HAP-1 (cell line): Measurements from ENCODE around the gene PNRC2.
A peak's percentile ranks its signal among the peaks of the same experiment; 100 is the strongest.
"Not testable (repeated sequence)": the region's sequence is repeated elsewhere in the genome, so short reads cannot be mapped to it uniquely, and the experiment has no call there.

Experiments used
- DNase-seq, 2 experiments: peaks; one replicate each; pipeline ENCODE4 v3.0.0-alpha.2; 2016 to 2020; ENCODE audit warnings: low spot score in 2 of 2
- H3K27me3 ChIP-seq: fragments of 250-450 bp; sonication (Bioruptor Pico); 2 replicates; pipeline ENCODE4 v1.5.1; 2020; ENCODE audit warnings: low read depth, mild to moderate bottlenecking, moderate library complexity
- H3K36me3 ChIP-seq: fragments of 250-450 bp; sonication (Bioruptor Pico); replicated peaks from 2 replicates; pipeline ENCODE4 v1.5.1; 2020; ENCODE audit warnings: mild to moderate bottlenecking
- H3K4me1 ChIP-seq: fragments of 250-450 bp; sonication (Bioruptor Pico); 2 replicates; pipeline ENCODE4 v1.5.1; 2020; ENCODE audit warnings: mild to moderate bottlenecking
- H3K4me3 ChIP-seq: fragments of 250-450 bp; sonication (Bioruptor Pico); 2 replicates; pipeline ENCODE4 v1.5.1; 2020; ENCODE audit warnings: mild to moderate bottlenecking, moderate library complexity
- H3K9me3 ChIP-seq: fragments of 250-450 bp; sonication (Bioruptor Pico); 2 replicates; pipeline ENCODE4 v1.5.1; 2020; ENCODE audit warnings: mild to moderate bottlenecking, moderate library complexity
- in situ Hi-C: fragments of 300-500 bp; cut with MboI; formaldehyde crosslinking; loops from 3 replicates; pipeline ENCODE4 v1.14.3; 2020; ENCODE audit warnings: low sequenced_read_pairs, inconsistent platforms, mixed read lengths

Gene PNRC2

DNA sequence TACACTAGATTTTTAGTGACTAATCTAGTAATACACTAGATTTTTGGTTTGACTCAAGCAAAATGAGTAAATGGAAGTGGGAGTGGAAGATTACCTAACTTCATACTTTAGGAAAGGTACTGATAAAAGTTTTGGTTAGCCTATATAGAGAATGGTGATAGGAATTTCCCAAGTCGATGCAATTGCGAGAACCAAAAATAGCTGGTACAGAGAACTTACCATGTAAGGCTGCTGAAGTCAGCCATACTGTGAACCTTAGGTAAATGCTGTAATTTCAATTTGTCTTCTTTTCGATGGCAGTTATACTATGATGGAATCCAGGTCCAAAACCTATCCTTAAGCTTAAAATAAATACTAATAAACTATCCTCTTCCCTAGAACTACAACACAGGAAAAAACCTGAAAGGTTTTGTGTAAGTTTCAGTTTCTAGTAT, 4.6 kb downstream of the PNRC2 start:
- no peak for DNase-seq
- H3K36me3 ChIP-seq = peaks cover 78% of the 10 kb centered on the region
- in situ Hi-C loops = no loop called here
- H3K9me3 ChIP-seq = no peaks in the 10 kb centered on the region
- H3K27me3 ChIP-seq = no peaks in the 10 kb centered on the region
- no peak overlapping the region for H3K4me3 ChIP-seq
- H3K4me1 ChIP-seq = peaks cover 16% of the 10 kb centered on the region

- peaks cover 16% of the 10 kb centered on the region for H3K4me1 ChIP-seq
- peaks cover 81% of the 10 kb centered on the region for H3K36me3 ChIP-seq
Measured at GRCh38 chr1:23964790-23965740, 5.4 kb downstream of the PNRC2 start.

DNA sequence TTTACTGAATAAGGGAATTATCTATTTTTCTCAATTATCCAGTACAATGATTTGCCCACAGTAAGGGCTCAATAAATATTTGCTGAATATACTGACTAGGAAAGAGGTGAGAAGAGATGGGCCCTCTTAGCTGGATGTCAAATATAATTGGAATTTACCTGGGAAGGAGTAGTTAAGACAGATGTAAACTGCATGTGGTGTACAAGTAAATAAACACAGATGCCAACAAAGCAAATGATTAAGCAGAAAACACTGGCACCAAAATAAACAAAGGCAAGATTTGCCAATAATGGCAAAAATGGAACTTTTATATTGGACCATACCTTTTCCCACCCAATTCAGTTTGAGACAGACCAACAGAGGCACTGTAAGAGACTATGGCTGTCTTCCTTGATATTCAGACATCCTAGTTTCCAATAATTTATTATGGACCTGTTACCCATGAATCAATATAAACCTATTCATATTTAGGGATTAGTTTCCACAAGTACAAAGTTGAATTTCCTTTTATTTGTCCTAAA, 7.4 kb downstream of the PNRC2 start:
- no peak for DNase-seq
- in situ Hi-C loops = no loop called here
- H3K4me1 ChIP-seq = peaks cover 12% of the 10 kb centered on the region
- H3K4me3 ChIP-seq = no peak overlapping the region
- H3K27me3 ChIP-seq = no peaks in the 10 kb centered on the region
- H3K36me3 ChIP-seq = peaks cover 86% of the 10 kb centered on the region
- H3K9me3 ChIP-seq = no peaks in the 10 kb centered on the region

More at GRCh38 chr1:23964790-23965740, 5.4 kb downstream of the PNRC2 start:
- no peak overlapping the region for H3K4me3 ChIP-seq
- H3K27me3 ChIP-seq = no peaks in the 10 kb centered on the region
- no peaks in the 10 kb centered on the region for H3K9me3 ChIP-seq
- no peak for DNase-seq
- in situ Hi-C loops = no loop called here

- Histone ChIP-seq H3K4me1 (peaks cover 12% of the 10 kb centered on the region), H3K9me3 (no peaks in the 10 kb centered on the region), H3K27me3 (no peaks in the 10 kb centered on the region), H3K4me3 (no peak overlapping the region), H3K36me3 (peaks cover 90% of the 10 kb centered on the region)
- in situ Hi-C loops = no loop called here
- no peak for DNase-seq
Measured at GRCh38 chr1:23967871-23968270, 8.2 kb downstream of the PNRC2 start.

GRCh38 chr1:23977187-23977853, 17.7 kb downstream of the PNRC2 start:
- DNase-seq = no peak
- in situ Hi-C loops = no loop called here
- peaks cover 59% of the 10 kb centered on the region for H3K36me3 ChIP-seq

GRCh38 chr1:23977854-23978191, 18.2 kb downstream of the PNRC2 start:
- no peaks in the 10 kb centered on the region for H3K27me3 ChIP-seq
- peak overlapping the region; percentile 97 for H3K4me3 ChIP-seq
- H3K9me3 ChIP-seq = no peaks in the 10 kb centered on the region
- no peak for DNase-seq
- H3K4me1 ChIP-seq = peaks cover 57% of the 10 kb centered on the region
- H3K36me3 ChIP-seq = peaks cover 56% of the 10 kb centered on the region
- in situ Hi-C loops = no loop called here

More at GRCh38 chr1:23977187-23977853, 17.7 kb downstream of the PNRC2 start:
- Histone ChIP-seq H3K4me1 (peaks cover 57% of the 10 kb centered on the region), H3K9me3 (no peaks in the 10 kb centered on the region), H3K27me3 (no peaks in the 10 kb centered on the region), H3K4me3 (peak overlapping the region; percentile 97)

DNA sequence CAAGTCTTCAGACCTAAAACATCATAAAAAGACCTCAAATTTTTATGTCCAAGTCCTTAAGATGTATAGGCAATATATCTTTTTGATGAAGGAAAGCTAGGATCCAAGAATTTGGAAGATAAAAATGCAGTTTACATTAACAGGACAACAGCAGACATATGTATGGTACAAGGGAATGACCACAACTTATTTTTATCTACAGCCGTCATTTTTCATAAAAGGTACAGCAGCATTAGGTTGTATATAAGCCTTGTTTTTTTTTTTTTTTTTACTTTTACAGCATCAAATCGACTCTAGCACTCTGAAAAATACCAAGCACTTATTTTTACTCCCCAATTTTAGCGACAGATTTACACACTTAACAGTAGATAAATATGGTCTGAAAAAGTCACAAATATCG, 19.2 kb downstream of the PNRC2 start:
- in situ Hi-C loops = no loop called here
- peak overlapping the region; percentile 97 for H3K4me3 ChIP-seq
- no peaks in the 10 kb centered on the region for H3K27me3 ChIP-seq
- peaks cover 47% of the 10 kb centered on the region for H3K36me3 ChIP-seq
- no peak for DNase-seq
- H3K4me1 ChIP-seq = peaks cover 51% of the 10 kb centered on the region
- H3K9me3 ChIP-seq = no peaks in the 10 kb centered on the region

GRCh38 chr1:23979387-23979880, 19.8 kb downstream of the PNRC2 start:
- H3K4me1 ChIP-seq = peaks cover 46% of the 10 kb centered on the region
- in situ Hi-C loops = no loop called here
- H3K9me3 ChIP-seq = no peaks in the 10 kb centered on the region
- no peaks in the 10 kb centered on the region for H3K27me3 ChIP-seq
- H3K36me3 ChIP-seq = peaks cover 40% of the 10 kb centered on the region
- H3K4me3 ChIP-seq = peak overlapping the region; percentile 97
- no peak for DNase-seq

DNA sequence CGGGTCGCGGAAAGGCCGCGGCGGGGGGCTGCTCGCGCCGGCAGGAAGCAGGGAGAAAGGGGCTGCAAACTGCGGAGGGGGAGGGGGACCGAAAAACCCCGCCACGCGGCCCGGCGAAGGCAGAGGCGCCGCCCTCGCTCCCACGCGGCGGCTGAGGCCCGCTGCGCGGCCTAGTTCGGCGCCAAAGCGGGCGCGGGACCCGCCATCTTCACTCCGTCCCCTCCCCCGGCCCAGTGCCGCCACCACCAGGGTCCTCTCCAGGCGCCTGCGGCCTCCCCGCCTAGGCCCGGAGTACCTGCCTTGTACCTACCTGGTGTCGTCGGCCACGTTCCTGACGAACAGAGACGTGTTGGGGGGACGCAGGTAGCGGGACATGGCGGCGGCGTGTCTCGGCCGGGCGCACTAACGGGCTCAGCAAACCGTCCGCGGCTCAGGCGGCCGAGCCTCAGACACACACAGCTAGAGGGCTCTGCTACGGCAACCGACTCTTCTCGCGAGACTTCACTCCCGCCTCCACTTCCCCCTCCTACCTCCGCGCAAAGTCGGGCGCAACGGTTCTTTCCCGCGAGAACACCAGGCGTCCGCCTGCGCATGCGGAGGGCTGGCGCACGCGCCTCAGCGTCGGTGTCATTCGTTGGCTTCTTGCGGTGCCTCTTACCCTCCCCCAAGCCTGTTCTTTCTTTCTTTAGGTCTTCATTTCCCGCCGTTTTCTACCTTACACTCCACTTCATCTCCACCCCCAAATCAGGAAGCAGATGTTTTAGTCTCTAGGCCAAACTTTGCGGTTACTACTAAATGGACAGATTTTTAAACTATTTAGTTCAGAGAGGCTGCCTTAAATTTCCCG, 20.5 kb downstream of the PNRC2 start, which contains the start of gene SRSF10:
Gene SRSF10 (minus strand): TSS at position 447 of the 847 bp plus-strand sequence. CDS start 72 bp downstream, at position 375.
- in situ Hi-C loops = no loop called here
- Histone ChIP-seq H3K36me3 (peaks cover 35% of the 10 kb centered on the region), H3K27me3 (no peaks in the 10 kb centered on the region), H3K4me1 (peaks cover 41% of the 10 kb centered on the region), H3K4me3 (peak within 1 kb of the TSS; percentile 97), H3K9me3 (no peaks in the 10 kb centered on the region)
- peak; percentile 98 to 99 for DNase-seq

- peaks cover 29% of the 10 kb centered on the region for H3K36me3 ChIP-seq
- in situ Hi-C loops = no loop called here
- no peaks in the 10 kb centered on the region for H3K27me3 ChIP-seq
- peak; percentile 48 to 75 for DNase-seq
- no peaks in the 10 kb centered on the region for H3K9me3 ChIP-seq
- peaks cover 35% of the 10 kb centered on the region for H3K4me1 ChIP-seq
- H3K4me3 ChIP-seq = peak overlapping the region; percentile 97
Measured at GRCh38 chr1:23980728-23981070, 21.1 kb downstream of the PNRC2 start.

DNA sequence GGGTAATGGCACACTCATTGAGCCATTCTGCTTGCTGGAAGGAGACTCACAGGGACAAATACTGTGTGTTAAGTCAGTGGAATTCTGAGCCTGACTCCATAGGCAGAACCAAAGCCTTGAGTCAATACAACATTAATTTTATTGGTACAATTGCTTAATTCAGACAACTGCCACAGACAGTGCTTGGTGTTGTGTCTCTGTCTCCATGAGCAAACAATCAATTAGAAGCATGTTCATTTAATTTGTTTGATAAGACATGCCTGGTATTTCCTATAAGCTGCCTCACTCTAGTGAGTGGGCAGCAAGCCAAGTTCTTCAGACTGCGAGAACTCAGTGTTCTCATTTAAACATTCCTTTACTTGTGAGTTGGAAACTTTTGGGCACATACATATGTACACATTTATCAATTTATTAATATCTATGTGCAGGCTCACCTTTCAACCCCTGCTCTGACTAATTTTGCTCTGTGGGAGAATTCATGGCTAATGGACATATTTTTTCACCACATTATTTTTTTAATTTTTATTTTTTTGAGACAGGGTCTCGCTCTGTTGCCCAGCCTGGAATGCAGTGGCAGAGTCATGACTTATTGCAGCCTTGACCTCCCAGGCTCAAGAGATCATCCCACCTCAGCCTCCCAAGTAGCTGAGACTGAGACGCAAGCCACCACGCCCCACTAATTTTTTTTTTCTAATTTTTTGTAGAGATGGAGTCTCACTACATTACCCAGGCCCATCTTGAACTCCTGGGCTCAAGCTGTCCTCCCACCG, 25.0 kb downstream of the PNRC2 start:
- Histone ChIP-seq H3K9me3 (no peaks in the 10 kb centered on the region), H3K4me3 (no peak overlapping the region), H3K36me3 (no peaks in the 10 kb centered on the region), H3K27me3 (no peaks in the 10 kb centered on the region), H3K4me1 (peaks cover 12% of the 10 kb centered on the region)
- DNase-seq = no peak
- in situ Hi-C loops = no loop called here

- in situ Hi-C loops, H3K36me3 ChIP-seq, H3K27me3 ChIP-seq, DNase-seq, H3K4me3 ChIP-seq, H3K4me1 ChIP-seq, H3K9me3 ChIP-seq: not testable (repeated sequence)
Measured at GRCh38 chr1:23987038-23987437, 27.4 kb downstream of the PNRC2 start.
